Psoas muscle (tissue), 8 donors: ENCODE data around the gene RNF112. TPM values are rescaled to one million over a fixed set of nuclear protein-coding genes. Genes with fewer than 3 reads are reported as not detected.
"Not testable (repeated sequence)": the region's sequence is repeated elsewhere in the genome, so short reads cannot be mapped to it uniquely, and the experiment has no call there.

Experiments used
- ATAC-seq, 4 donors: fragments of 200-7000 bp; cut with Tn5 transposase; one replicate each; pipeline ENCODE4 v1.9.1; 2020; ENCODE audit warnings: moderate library complexity in 3 of 4, mild to moderate bottlenecking in 2 of 4
- DNase-seq, 2 donors: peaks; one replicate each; pipeline ENCODE4 v3.0.0-alpha.2; 2020
- H3K27ac ChIP-seq: fragments of 200-600 bp; one replicate; pipeline ENCODE4 v1.8.0; 2022
- H3K27me3 ChIP-seq, 3 donors: fragments of 200-600 bp in 1 of 3; one replicate each; pipeline versions ENCODE4 v1.6.1 to v1.8.0; 2013 to 2022; ENCODE audit warnings: low read length in 2 of 3, mild to moderate bottlenecking in 2 of 3, moderate library complexity in 1 of 3; ENCODE audit not compliant: insufficient read depth in 3 of 3
- H3K36me3 ChIP-seq, 2 donors: fragments of 200-600 bp in 1 of 2; one replicate each; pipeline versions ENCODE4 v1.6.1 to v1.8.0; 2013 to 2022; ENCODE audit warnings: low read depth in 1 of 2, mild to moderate bottlenecking in 1 of 2, moderate library complexity in 1 of 2; ENCODE audit not compliant: insufficient read depth in 1 of 2
- H3K4me1 ChIP-seq: fragments of 200-600 bp; one replicate; pipeline ENCODE4 v1.8.0; 2022
- H3K4me3 ChIP-seq: fragments of 200-600 bp; one replicate; pipeline ENCODE4 v1.8.0; 2022; ENCODE audit warnings: mild to moderate bottlenecking
- H3K9me3 ChIP-seq: fragments of 200-600 bp; one replicate; pipeline ENCODE4 v1.8.0; 2022
- WGBS, 3 donors: extraction: QIAGEN DNeasy Blood & Tissue Kit; methylation state at CpG; one replicate each; pipeline versions ENCODE4 v1.1.6 to v1.1.7; 2013; 5-methylcytosine and 5-hydroxymethylcytosine counted together
- intact Hi-C, 2 donors: fragments of 100-400 bp; cut with DNase I; formaldehyde crosslinking; loops; one replicate each; pipeline versions ENCODE4 v1.11.0 to v1.14.2; 2022
- polyA plus RNA-seq, 3 donors: library from polyadenylated mRNA; stranded (reverse); fragments of 200-250 nt; gene quantifications; one replicate each; pipeline ENCODE4 v1.2.3, GENCODE V29; 2013
- total RNA-seq, 4 donors: library from RNA; stranded (reverse); fragmentation: NEBNext Ultra II Directional in 2 of 4; extraction: Animal tissue kit (Norgen Biotek cat#: 25700) in 2 of 4; gene quantifications; one replicate each; pipeline versions ENCODE4 v1.2.1 to v1.2.4, GENCODE V29; 2021 to 2023
- TF ChIP-seq, protein P1 (sequence below): fragments of 200-600 bp; IDR thresholded peaks from one replicate; pipeline ENCODE4 v1.8.0; 2022; ENCODE audit warnings: antibody characterized with exemption
- donor health status: healthy with polysubstance abuse.
- donor health status: DM: no; HTN: no; CAD: no; lungs with moderate emphysema.
- donor health status: Bipolar disorder and iron deficiency.
- donor health status: healthy.
- donor health status: DM: yes; HTN: yes; CAD: no.
- donor health status: DM: no; HTN: no; CAD: no.
- donor health status: DM: no; HTN: no; CAD: no.
- donor health status: DM: yes; HTN: yes; CAD: no.

RNF112 gene
- total and polyA plus RNA-seq, 7 donors = 0.25 to 1.5 (median 1.1) TPM

DNA sequence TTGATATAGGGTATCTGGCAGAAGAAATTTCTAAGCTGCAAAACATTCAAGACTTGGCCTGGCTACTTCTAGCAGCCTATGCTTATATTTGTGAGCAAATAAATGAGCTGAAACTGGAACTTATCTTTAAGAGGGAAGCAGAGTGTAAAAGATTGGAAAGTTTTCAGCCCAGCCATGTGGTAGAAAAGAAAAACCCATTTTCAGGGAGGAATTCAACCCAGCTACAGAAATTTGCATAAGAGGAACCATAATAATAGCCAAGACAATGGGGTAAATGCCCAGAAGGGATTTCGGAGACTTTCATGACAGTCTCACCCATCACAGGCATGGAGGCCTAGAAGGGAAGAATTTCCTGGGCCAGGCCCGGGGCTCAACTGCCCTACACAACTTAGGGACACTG, 31.7 kb downstream of the RNF112 start:
- no peak for DNase-seq
- WGBS, 3 donors = 85 to 96% (median 91%) methylated on average over 2 of the region's 2 CpGs
- H3K4me3 ChIP-seq = no peak overlapping the region
- H3K4me1 ChIP-seq = no peaks in the 10 kb centered on the region
- H3K36me3 ChIP-seq = no peaks in the 10 kb centered on the region
- intact Hi-C loops = loop anchor here in 1 of 2 donors (2.0 kb wide), 1 partner anchor 14 kb away; no protein-coding TSS in a partner anchor
- TF ChIP-seq, protein P1, sequence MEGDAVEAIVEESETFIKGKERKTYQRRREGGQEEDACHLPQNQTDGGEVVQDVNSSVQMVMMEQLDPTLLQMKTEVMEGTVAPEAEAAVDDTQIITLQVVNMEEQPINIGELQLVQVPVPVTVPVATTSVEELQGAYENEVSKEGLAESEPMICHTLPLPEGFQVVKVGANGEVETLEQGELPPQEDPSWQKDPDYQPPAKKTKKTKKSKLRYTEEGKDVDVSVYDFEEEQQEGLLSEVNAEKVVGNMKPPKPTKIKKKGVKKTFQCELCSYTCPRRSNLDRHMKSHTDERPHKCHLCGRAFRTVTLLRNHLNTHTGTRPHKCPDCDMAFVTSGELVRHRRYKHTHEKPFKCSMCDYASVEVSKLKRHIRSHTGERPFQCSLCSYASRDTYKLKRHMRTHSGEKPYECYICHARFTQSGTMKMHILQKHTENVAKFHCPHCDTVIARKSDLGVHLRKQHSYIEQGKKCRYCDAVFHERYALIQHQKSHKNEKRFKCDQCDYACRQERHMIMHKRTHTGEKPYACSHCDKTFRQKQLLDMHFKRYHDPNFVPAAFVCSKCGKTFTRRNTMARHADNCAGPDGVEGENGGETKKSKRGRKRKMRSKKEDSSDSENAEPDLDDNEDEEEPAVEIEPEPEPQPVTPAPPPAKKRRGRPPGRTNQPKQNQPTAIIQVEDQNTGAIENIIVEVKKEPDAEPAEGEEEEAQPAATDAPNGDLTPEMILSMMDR = no peak
- no peak for ATAC-seq
- H3K9me3 ChIP-seq = no peaks in the 10 kb centered on the region
- no peaks in the 10 kb centered on the region for H3K27me3 ChIP-seq
- no peak overlapping the region for H3K27ac ChIP-seq

DNA sequence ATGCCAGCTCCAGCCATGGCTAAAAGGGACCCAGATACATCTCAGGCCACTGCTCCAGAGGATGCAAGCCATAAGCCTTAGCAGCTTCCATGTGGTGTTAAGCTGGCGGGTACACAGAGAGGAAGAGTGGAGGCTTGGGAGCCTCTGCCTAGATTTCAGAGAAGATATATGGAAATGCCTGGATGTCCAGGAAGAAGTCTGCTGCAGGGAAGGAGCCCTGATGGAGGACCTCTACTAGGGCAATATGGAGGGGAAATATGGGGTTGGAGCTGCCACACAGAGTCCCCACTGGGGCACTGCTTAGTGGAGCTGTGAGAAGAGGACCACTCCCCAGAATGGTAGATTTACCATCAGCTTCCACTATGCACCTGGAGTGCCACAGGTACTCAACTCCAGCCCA, 32.1 kb downstream of the RNF112 start:
- Histone ChIP-seq H3K9me3 (no peaks in the 10 kb centered on the region), H3K4me3 (no peak overlapping the region), H3K36me3 (no peaks in the 10 kb centered on the region), H3K27ac (no peak overlapping the region), H3K4me1 (peaks cover under 1% of the 10 kb centered on the region), H3K27me3 (no peaks in the 10 kb centered on the region)
- TF ChIP-seq, protein P1 = no peak
- 96 to 100% (median 100%) methylated on average over 1 of the region's 1 CpG for WGBS, 3 donors
- DNase-seq = no peak
- no peak for ATAC-seq
- intact Hi-C loops = loop anchor here in 1 of 2 donors (2.0 kb wide), 1 partner anchor 14 kb away; no protein-coding TSS in a partner anchor

DNA sequence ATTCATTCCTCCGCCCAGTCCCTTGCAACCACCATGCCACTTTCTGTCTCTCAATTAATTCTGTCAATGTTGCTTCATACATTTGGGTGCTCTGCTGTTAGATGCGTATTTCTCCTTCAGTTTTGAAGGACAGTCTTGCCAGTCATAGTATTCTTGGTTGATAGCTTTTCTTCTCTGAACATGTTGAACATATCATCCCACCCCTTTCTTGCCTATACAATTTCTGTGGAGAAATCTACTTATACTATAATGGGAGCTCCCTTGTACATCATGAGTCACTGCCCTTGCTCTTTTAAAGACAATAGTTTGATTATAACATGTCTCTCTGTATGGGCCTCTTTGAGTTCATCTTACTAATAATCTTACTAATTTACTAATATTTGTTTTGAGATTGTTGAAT, 34.1 kb downstream of the RNF112 start:
- no peak overlapping the region for H3K27ac ChIP-seq
- 93 to 100% (median 99%) methylated on average over 2 of the region's 2 CpGs for WGBS, 3 donors
- no peaks in the 10 kb centered on the region for H3K9me3 ChIP-seq
- DNase-seq = no peak
- H3K27me3 ChIP-seq = no peaks in the 10 kb centered on the region
- intact Hi-C loops = no loop called here
- TF ChIP-seq, protein P1 = no peak
- H3K4me3 ChIP-seq = no peak overlapping the region
- ATAC-seq = no peak
- H3K4me1 ChIP-seq = peaks cover 5% of the 10 kb centered on the region
- H3K36me3 ChIP-seq = no peaks in the 10 kb centered on the region

DNA sequence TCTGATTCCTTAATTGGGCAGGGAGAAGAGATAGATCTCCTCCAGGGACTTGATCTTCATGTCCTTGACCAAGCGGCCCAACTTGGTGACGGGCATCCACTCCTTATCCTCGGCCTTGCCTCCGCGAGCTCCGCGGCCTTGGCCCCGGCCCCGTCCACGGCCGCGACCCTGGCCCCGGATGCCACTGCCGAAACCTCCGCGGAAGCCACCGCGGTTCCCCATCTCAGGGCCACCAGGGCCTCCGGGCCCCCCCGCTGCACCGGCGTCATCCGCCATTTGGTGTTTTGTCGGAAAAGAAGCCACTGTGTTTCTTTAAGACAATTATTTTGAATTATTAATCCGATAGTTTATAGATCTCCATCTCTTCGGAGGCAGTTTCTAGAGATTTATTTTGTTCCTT, 35.5 kb downstream of the RNF112 start:
- ATAC-seq, H3K9me3 ChIP-seq, H3K4me3 ChIP-seq, H3K36me3 ChIP-seq, H3K27me3 ChIP-seq, H3K4me1 ChIP-seq: not testable (repeated sequence)
- intact Hi-C loops = loop anchor here in 1 of 2 donors (2.0 kb wide), 1 partner anchor 84 kb away; the partner anchor contains the start of gene B9D1
- WGBS, 3 donors = 79 to 84% (median 82%) methylated on average over 13 to 26 of the region's 26 CpGs
- H3K27ac ChIP-seq = peak overlapping the region; percentile 30
- DNase-seq = peak in 1 of 2 donors; percentile 35

DNA sequence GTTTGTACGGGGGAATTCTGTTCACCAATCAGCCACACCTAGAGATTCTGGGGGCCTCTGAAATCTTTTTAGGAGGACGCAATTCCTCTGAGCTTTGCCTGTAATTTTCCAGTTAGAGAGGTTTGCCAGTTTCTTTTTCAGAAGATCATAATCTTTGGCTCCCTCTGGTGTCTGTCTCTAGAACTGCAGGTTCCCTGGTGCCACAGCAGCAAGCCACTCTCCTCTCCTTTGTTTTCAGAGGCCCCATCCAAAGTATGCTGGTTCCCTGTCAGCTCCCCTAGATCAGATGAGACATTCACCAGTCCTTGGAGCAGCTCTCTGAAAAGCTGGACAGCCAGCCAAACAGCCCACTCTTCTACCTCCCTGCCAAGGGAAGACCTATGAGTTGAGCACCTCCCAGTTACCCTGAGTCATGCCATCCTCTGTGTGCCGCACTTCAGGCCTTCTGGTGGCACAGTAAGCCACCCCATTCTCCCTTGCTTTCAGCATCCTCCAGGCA, 36.1 kb downstream of the RNF112 start:
- no peaks in the 10 kb centered on the region for H3K36me3 ChIP-seq
- TF ChIP-seq, protein P1 = peak; percentile 98
- ATAC-seq = peak; percentile 70 to 91 (median 78)
- intact Hi-C loops = loop anchor here in 1 of 2 donors (2.0 kb wide), 1 partner anchor 84 kb away; the partner anchor contains the start of gene B9D1
- DNase-seq = peak in 1 of 2 donors; percentile 31
- H3K4me1 ChIP-seq = peaks cover 5% of the 10 kb centered on the region
- no peak overlapping the region for H3K4me3 ChIP-seq
- no peaks in the 10 kb centered on the region for H3K9me3 ChIP-seq
- H3K27me3 ChIP-seq = no peaks in the 10 kb centered on the region
- 28 to 32% (median 31%) methylated on average over 3 of the region's 3 CpGs for WGBS, 3 donors
- H3K27ac ChIP-seq = peak overlapping the region; percentile 55
